ENCODE data around the gene ROCK2. TPM values are rescaled to one million over a fixed set of nuclear protein-coding genes. Genes with fewer than 3 reads are reported as not detected.

Gene ROCK2
- total RNA-seq, 2 donors from 2014 or later, result 62.7 to 80.9 TPM

GRCh38 chr2:11187083-11187619, 157.3 kb downstream of the ROCK2 start:
- H3K4me1 ChIP-seq, result no peaks in the 10 kb centered on the region
- H3K4me3 ChIP-seq, result no peak overlapping the region
- H3K27me3 ChIP-seq, result no peaks in the 10 kb centered on the region
- intact Hi-C loops (cut with DNase I), result no loop called here
- H3K36me3 ChIP-seq, result peaks cover 3% of the 10 kb centered on the region
- no peak for TF ChIP-seq CTCF (IDR thresholded peaks at IDR 0.05)
- no peak overlapping the region for H3K27ac ChIP-seq
- no peak for DNase-seq
- H3K9me3 ChIP-seq, result no peaks in the 10 kb centered on the region
- no peak overlapping the region for H3K9ac ChIP-seq (ENCODE audit: low read depth in 2 of 2, low read length in 2 of 2)

GRCh38 chr2:11186145-11186544, 158.3 kb downstream of the ROCK2 start:
- Histone ChIP-seq H3K9me3 (no peaks in the 10 kb centered on the region), H3K27ac (no peak overlapping the region), H3K27me3 (no peaks in the 10 kb centered on the region), H3K4me3 (no peak overlapping the region), H3K9ac (ENCODE audit: low read depth in 2 of 2, low read length in 2 of 2) (no peak overlapping the region), H3K4me1 (no peaks in the 10 kb centered on the region), H3K36me3 (peaks cover 3% of the 10 kb centered on the region)
- DNase-seq, result no peak
- intact Hi-C loops (cut with DNase I), result no loop called here
- no peak for TF ChIP-seq CTCF (IDR thresholded peaks at IDR 0.05)

GRCh38 chr2:11182951-11183350, 161.5 kb downstream of the ROCK2 start:
- peaks cover 7% of the 10 kb centered on the region for H3K36me3 ChIP-seq
- no peak for DNase-seq
- H3K9ac ChIP-seq (ENCODE audit: low read depth in 2 of 2, low read length in 2 of 2), result no peak overlapping the region
- H3K4me3 ChIP-seq, result no peak overlapping the region
- H3K27ac ChIP-seq, result no peak overlapping the region
- intact Hi-C loops (cut with DNase I), result no loop called here
- H3K27me3 ChIP-seq, result no peaks in the 10 kb centered on the region
- H3K9me3 ChIP-seq, result no peaks in the 10 kb centered on the region
- TF ChIP-seq CTCF (IDR thresholded peaks at IDR 0.05), result no peak
- no peaks in the 10 kb centered on the region for H3K4me1 ChIP-seq

GRCh38 chr2:11180653-11181052, 163.8 kb downstream of the ROCK2 start:
- Histone ChIP-seq H3K4me3 (no peak overlapping the region), H3K27me3 (no peaks in the 10 kb centered on the region), H3K36me3 (peaks cover 7% of the 10 kb centered on the region), H3K4me1 (no peaks in the 10 kb centered on the region), H3K9me3 (no peaks in the 10 kb centered on the region), H3K9ac (ENCODE audit: low read depth in 2 of 2, low read length in 2 of 2) (no peak overlapping the region), H3K27ac (no peak overlapping the region)
- DNase-seq, result no peak
- no peak for TF ChIP-seq CTCF (IDR thresholded peaks at IDR 0.05)
- intact Hi-C loops (cut with DNase I), result no loop called here

- no peaks in the 10 kb centered on the region for H3K27me3 ChIP-seq
- no peaks in the 10 kb centered on the region for H3K9me3 ChIP-seq
- no peak for TF ChIP-seq CTCF (IDR thresholded peaks at IDR 0.05)
- intact Hi-C loops (cut with DNase I), result no loop called here
- no peaks in the 10 kb centered on the region for H3K4me1 ChIP-seq
- H3K9ac ChIP-seq (ENCODE audit: low read depth in 2 of 2, low read length in 2 of 2), result no peak overlapping the region
- no peak for DNase-seq
- H3K4me3 ChIP-seq, result no peak overlapping the region
- H3K27ac ChIP-seq, result no peak overlapping the region
- peaks cover 7% of the 10 kb centered on the region for H3K36me3 ChIP-seq
Measured at GRCh38 chr2:11179899-11180298, 164.5 kb downstream of the ROCK2 start.

Data from colonic mucosa (tissue), 4 donors.